Measurements from ENCODE around the gene IFFO2.
"Not testable (repeated sequence)": the region's sequence is repeated elsewhere in the genome, so short reads cannot be mapped to it uniquely, and the experiment has no call there.

The IFFO2 gene

GRCh38 chr1:18871401-18872070 lies 84.9 kb downstream of the IFFO2 start:
- no peak for DNase-seq

DNA sequence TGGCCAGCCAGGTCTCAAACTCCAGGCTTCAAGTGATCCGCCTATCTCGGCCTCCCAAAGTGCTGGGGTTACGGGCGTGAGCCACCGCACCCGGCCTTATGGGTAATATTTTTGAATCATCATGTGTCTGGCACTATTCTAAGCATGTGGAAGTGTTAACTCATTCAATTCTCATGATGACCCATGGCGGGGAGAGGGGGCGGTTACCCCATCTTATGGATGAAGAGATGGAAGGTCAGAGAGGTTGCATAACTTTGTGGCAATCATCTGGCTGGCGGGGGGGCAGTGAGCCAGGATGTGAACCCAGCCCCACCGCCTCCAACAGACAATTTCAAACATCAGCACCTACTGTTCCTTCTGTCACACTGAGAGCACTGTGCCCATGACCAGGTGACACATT lies 85.5 kb downstream of the IFFO2 start:
- DNase-seq, result no peak

GRCh38 chr1:18870595-18870865 lies 85.9 kb downstream of the IFFO2 start:
- DNase-seq, result not testable (repeated sequence)

DNA sequence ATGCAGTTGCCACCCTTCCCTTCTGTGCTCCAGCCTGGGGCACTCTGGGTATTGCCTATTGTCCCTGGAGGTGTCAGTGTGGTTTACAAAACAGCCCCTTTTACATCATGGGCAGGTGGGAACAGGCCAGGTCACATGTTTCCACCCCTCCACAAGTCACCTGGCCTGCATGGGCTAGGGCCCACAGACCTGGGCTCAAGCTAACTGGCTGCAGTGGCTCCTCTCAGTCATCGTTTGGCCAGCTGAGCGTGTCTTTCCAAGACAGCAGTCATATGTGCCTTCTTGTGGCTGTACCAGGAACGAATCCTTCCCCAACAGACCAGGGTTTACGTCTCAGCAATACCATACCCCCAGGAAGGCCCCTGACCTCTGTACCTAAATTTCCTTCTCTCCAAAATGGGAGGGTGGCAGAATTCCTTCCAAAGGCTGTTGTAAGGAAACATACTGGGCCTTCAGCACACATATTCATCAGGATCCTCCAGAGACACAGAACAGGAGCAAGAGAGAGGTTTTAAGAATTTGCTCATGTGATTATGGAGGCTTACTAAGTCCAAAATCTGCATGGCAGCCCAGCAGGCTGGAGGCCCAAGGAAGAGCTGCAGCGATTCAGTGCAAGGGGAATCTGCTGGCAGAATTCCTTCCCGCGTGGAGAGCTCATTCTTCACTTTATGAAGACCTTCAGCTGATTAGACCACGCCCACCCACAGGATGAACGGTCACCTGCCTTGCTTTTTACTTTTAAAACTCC lies 86.5 kb downstream of the IFFO2 start:
- no peak for DNase-seq

GRCh38 chr1:18868801-18869424 lies 87.6 kb downstream of the IFFO2 start:
- DNase-seq, result no peak

DNA sequence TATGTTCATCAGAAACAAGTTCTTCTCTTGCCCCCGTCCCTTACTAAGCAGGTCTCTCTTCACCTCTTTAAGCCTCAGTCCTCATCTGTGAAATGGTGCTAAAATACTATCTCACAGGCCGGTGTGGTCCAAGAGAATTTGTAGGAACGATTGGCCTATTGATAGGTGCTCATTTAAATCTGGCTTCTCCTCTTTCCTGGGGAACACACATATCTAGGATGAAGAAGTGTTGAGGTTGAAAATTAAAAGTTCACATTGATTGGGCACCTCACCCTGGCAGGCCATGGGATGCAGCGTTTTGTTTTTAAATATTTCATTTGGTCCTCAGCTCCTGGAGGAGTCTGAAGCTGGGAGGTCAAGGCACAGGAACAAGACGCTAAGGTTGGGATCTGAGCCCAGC lies 88.1 kb downstream of the IFFO2 start:
- no peak for DNase-seq

DNA sequence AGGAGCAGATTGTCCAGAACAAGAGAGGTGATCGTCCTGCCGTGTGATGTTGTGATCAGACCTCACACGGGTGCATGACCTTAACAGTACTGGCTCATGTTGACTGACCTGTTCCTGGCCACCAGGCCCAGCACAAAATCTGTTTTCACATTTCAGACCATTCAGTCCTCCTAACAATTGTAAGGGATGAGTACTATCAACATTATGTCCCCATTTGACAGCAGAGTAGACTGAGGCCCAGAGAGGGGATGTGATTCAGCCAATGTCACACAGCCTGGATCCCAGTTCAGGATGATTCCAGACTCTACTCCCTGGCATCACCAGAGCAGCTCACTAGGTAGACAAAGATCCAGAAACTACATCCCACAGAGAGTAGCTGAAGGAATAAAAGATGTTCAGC lies 89.6 kb downstream of the IFFO2 start:
- no peak for DNase-seq

GRCh38 chr1:18866314-18866713 lies 90.2 kb downstream of the IFFO2 start:
- DNase-seq, result no peak

DNA sequence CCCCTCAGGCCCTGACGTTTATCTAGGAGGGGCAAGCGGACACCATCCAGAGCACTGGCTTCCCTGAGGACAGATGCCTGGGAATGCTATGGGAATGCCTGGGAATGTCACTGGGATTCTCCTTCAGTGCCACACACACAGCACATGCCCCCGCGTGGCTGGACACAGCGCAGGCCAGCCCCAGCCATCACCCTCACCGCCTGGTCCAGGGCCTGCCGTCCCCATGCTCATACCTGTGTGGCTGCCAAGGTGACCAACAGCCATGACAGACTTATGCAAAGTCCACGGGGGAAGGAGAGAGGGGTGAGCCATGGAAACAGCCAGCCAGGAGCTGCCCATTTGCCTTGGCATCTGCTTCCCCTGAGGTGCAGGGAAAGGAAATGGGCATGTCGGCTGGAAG lies 91.3 kb downstream of the IFFO2 start:
- no peak for DNase-seq

DNA sequence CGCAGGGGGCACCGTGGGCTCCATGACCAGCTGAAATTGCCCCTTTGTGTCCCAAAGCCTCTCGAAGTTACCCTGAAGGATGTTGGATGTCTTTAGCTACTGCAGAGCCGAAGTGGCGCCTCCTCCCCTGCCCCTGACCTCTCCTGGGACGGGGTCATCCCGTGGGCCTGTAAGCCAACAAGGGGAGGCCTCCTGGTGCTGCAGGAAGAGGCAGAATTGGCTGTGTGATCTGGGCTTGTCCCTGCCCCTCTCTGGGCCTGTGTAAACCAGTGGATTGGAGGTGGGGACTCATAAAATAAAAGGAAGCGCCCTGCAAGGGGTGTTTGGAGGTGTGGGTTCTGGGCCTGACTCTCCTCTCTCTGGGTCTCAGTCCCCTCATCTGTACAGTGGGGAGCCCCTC lies 94.9 kb downstream of the IFFO2 start:
- DNase-seq, result no peak

- DNase-seq, result no peak
Observed at GRCh38 chr1:18861082-18861481, 95.4 kb downstream of the IFFO2 start.

- no peak for DNase-seq
Observed at GRCh38 chr1:18859560-18859959, 96.9 kb downstream of the IFFO2 start, which contains the start of gene TAS1R2. Gene TAS1R2 (minus strand): TSS chr1:18859660. CDS start chr1:18859660, 0 bp downstream.

GRCh38 chr1:18858070-18858688 lies 98.3 kb downstream of the IFFO2 start:
- no peak for DNase-seq

DNA sequence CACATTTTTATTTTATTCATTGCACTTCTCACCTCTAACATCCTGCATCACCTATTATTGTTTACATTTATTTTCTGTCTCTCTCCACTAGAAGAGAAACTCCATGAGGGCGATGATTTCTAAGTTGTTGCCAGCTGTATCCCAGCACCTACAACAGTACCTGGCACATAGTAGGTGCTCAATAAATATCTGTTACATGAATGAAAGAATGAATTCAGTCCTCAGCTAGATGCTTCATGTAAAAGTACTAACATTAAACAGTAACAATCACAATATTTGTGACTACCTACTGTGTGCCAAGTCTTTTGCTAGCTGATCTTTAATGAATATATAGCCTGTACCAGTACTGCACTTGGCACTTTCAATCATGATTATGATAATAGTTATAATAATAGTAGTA lies 100.0 kb downstream of the IFFO2 start:
- DNase-seq, result no peak

- DNase-seq, result no peak
Observed at GRCh38 chr1:18855573-18855972, 100.9 kb downstream of the IFFO2 start.

GRCh38 chr1:18854331-18855025 lies 102.0 kb downstream of the IFFO2 start:
- no peak for DNase-seq
